Hematopoietic multipotent progenitor cell treated with erythropoietin and hydrocortisone succinate and interleukin-3 and kit ligand, for 4 days (in vitro differentiated cells): Measurements from ENCODE around the gene ACTN1.

Experiments used
- DNase-seq: peaks from one replicate; pipeline ENCODE4 v3.0.0-alpha.2; 2015

The ACTN1 gene

GRCh38 chr14:68968051-68968450 lies 11.1 kb downstream of the ACTN1 start:
- DNase-seq, result no peak

- no peak for DNase-seq
These were observed 11.6 kb downstream of the ACTN1 start for GRCh38 chr14:68967459-68967940.

- DNase-seq, result peak; percentile 45
These were observed 12.2 kb downstream of the ACTN1 start for GRCh38 chr14:68966872-68967301.

GRCh38 chr14:68965261-68965761 lies 13.8 kb downstream of the ACTN1 start:
- no peak for DNase-seq

- DNase-seq, result no peak
These were observed 14.6 kb downstream of the ACTN1 start for GRCh38 chr14:68964300-68965093.

GRCh38 chr14:68962681-68963080 lies 16.4 kb downstream of the ACTN1 start:
- DNase-seq, result no peak

GRCh38 chr14:68961781-68962584 lies 17.1 kb downstream of the ACTN1 start:
- DNase-seq, result no peak

GRCh38 chr14:68961361-68961760 lies 17.7 kb downstream of the ACTN1 start:
- DNase-seq, result no peak

- no peak for DNase-seq
These were observed 19.0 kb downstream of the ACTN1 start for GRCh38 chr14:68960123-68960522.

- DNase-seq, result no peak
These were observed 20.1 kb downstream of the ACTN1 start for GRCh38 chr14:68959035-68959434.

GRCh38 chr14:68958553-68958952 lies 20.5 kb downstream of the ACTN1 start:
- no peak for DNase-seq

- no peak for DNase-seq
These were observed 21.3 kb downstream of the ACTN1 start for GRCh38 chr14:68957775-68958174.

GRCh38 chr14:68956724-68957123 lies 22.4 kb downstream of the ACTN1 start:
- no peak for DNase-seq

- no peak for DNase-seq
These were observed 23.3 kb downstream of the ACTN1 start for GRCh38 chr14:68955851-68956179.

GRCh38 chr14:68955164-68955850 lies 23.8 kb downstream of the ACTN1 start:
- no peak for DNase-seq

GRCh38 chr14:68953196-68953555 lies 25.9 kb downstream of the ACTN1 start:
- peak; percentile 65 for DNase-seq

- DNase-seq, result no peak
These were observed 26.4 kb downstream of the ACTN1 start for GRCh38 chr14:68952531-68953195.

- no peak for DNase-seq
These were observed 27.1 kb downstream of the ACTN1 start for GRCh38 chr14:68951800-68952530.

GRCh38 chr14:68951035-68951797 lies 27.9 kb downstream of the ACTN1 start:
- no peak for DNase-seq

GRCh38 chr14:68950111-68950510 lies 29.0 kb downstream of the ACTN1 start:
- DNase-seq, result peak; percentile 42

- DNase-seq, result no peak
These were observed 29.5 kb downstream of the ACTN1 start for GRCh38 chr14:68949601-68949965.
